ENCODE data around the gene LGR6.
"Not testable (repeated sequence)": the region's sequence is repeated elsewhere in the genome, so short reads cannot be mapped to it uniquely, and the experiment has no call there.

LGR6 gene

GRCh38 chr1:202261209-202261958 lies 67.8 kb downstream of the LGR6 start:
- H3K4me1 ChIP-seq (ENCODE audit: control insufficient read depth, insufficient read depth, low read length); H3K9me3 ChIP-seq (ENCODE audit: control insufficient read depth in 2 of 2, low read length in 2 of 2); H3K9ac ChIP-seq (ENCODE audit: low read length in 2 of 2); H3K4me3 ChIP-seq (ENCODE audit: low read length in 2 of 2); H3K36me3 ChIP-seq (ENCODE audit: control insufficient read depth in 2 of 2, insufficient read depth in 2 of 2, low read length in 2 of 2); H3K27ac ChIP-seq (ENCODE audit: low read length): not testable (repeated sequence)
- peaks cover 3 to 13% of the 10 kb centered on the region in 2 donors for H3K27me3 ChIP-seq (ENCODE audit: control insufficient read depth in 1 of 2, insufficient read depth in 2 of 2, low read length in 2 of 2)

GRCh38 chr1:202263628-202264027 lies 70.0 kb downstream of the LGR6 start:
- Histone ChIP-seq H3K9ac (ENCODE audit: low read length in 2 of 2) (no peak overlapping the region), H3K27ac (ENCODE audit: low read length) (no peak overlapping the region), H3K27me3 (ENCODE audit: control insufficient read depth in 1 of 2, insufficient read depth in 2 of 2, low read length in 2 of 2) (peaks cover 3 to 16% of the 10 kb centered on the region in 2 donors)

GRCh38 chr1:202264300-202264699 lies 70.7 kb downstream of the LGR6 start:
- H3K9me3 ChIP-seq (ENCODE audit: control insufficient read depth in 2 of 2, low read length in 2 of 2), result peaks cover 0 to 2% of the 10 kb centered on the region in 2 donors
- peaks cover 3 to 16% of the 10 kb centered on the region in 2 donors for H3K27me3 ChIP-seq (ENCODE audit: control insufficient read depth in 1 of 2, insufficient read depth in 2 of 2, low read length in 2 of 2)
- no peaks in the 10 kb centered on the region for H3K36me3 ChIP-seq (ENCODE audit: control insufficient read depth in 2 of 2, insufficient read depth in 2 of 2, low read length in 2 of 2)
- H3K9ac ChIP-seq (ENCODE audit: low read length in 2 of 2), result no peak overlapping the region
- H3K4me3 ChIP-seq (ENCODE audit: low read length in 2 of 2), result no peak overlapping the region
- no peak overlapping the region for H3K27ac ChIP-seq (ENCODE audit: low read length)
- H3K4me1 ChIP-seq (ENCODE audit: control insufficient read depth, insufficient read depth, low read length), result no peaks in the 10 kb centered on the region

More at GRCh38 chr1:202263628-202264027, 70.0 kb downstream of the LGR6 start:
- H3K36me3 ChIP-seq (ENCODE audit: control insufficient read depth in 2 of 2, insufficient read depth in 2 of 2, low read length in 2 of 2), result no peaks in the 10 kb centered on the region
- H3K4me3 ChIP-seq (ENCODE audit: low read length in 2 of 2), result no peak overlapping the region
- peaks cover 0 to 2% of the 10 kb centered on the region in 2 donors for H3K9me3 ChIP-seq (ENCODE audit: control insufficient read depth in 2 of 2, low read length in 2 of 2)
- no peaks in the 10 kb centered on the region for H3K4me1 ChIP-seq (ENCODE audit: control insufficient read depth, insufficient read depth, low read length)

- Histone ChIP-seq H3K36me3 (ENCODE audit: control insufficient read depth in 2 of 2, insufficient read depth in 2 of 2, low read length in 2 of 2) (no peaks in the 10 kb centered on the region), H3K9ac (ENCODE audit: low read length in 2 of 2) (no peak overlapping the region), H3K4me3 (ENCODE audit: low read length in 2 of 2) (no peak overlapping the region), H3K27me3 (ENCODE audit: control insufficient read depth in 1 of 2, insufficient read depth in 2 of 2, low read length in 2 of 2) (peaks cover 3 to 16% of the 10 kb centered on the region in 2 donors), H3K4me1 (ENCODE audit: control insufficient read depth, insufficient read depth, low read length) (no peaks in the 10 kb centered on the region), H3K27ac (ENCODE audit: low read length) (no peak overlapping the region), H3K9me3 (ENCODE audit: control insufficient read depth in 2 of 2, low read length in 2 of 2) (peaks cover 0 to 2% of the 10 kb centered on the region in 2 donors)
Measured at GRCh38 chr1:202264726-202265125, 71.1 kb downstream of the LGR6 start.

GRCh38 chr1:202266061-202266765 lies 72.6 kb downstream of the LGR6 start:
- Histone ChIP-seq H3K9me3 (ENCODE audit: control insufficient read depth in 2 of 2, low read length in 2 of 2) (peaks cover 0 to 2% of the 10 kb centered on the region in 2 donors), H3K27me3 (ENCODE audit: control insufficient read depth in 1 of 2, insufficient read depth in 2 of 2, low read length in 2 of 2) (peaks cover 3 to 16% of the 10 kb centered on the region in 2 donors), H3K36me3 (ENCODE audit: control insufficient read depth in 2 of 2, insufficient read depth in 2 of 2, low read length in 2 of 2) (no peaks in the 10 kb centered on the region), H3K27ac (ENCODE audit: low read length) (no peak overlapping the region), H3K4me3 (ENCODE audit: low read length in 2 of 2) (no peak overlapping the region), H3K9ac (ENCODE audit: low read length in 2 of 2) (no peak overlapping the region), H3K4me1 (ENCODE audit: control insufficient read depth, insufficient read depth, low read length) (no peaks in the 10 kb centered on the region)

GRCh38 chr1:202268032-202268431 lies 74.4 kb downstream of the LGR6 start:
- Histone ChIP-seq H3K4me3 (ENCODE audit: low read length in 2 of 2) (no peak overlapping the region), H3K4me1 (ENCODE audit: control insufficient read depth, insufficient read depth, low read length) (no peaks in the 10 kb centered on the region), H3K27me3 (ENCODE audit: control insufficient read depth in 1 of 2, insufficient read depth in 2 of 2, low read length in 2 of 2) (peaks cover 3 to 16% of the 10 kb centered on the region in 2 donors), H3K9ac (ENCODE audit: low read length in 2 of 2) (no peak overlapping the region), H3K27ac (ENCODE audit: low read length) (no peak overlapping the region), H3K36me3 (ENCODE audit: control insufficient read depth in 2 of 2, insufficient read depth in 2 of 2, low read length in 2 of 2) (no peaks in the 10 kb centered on the region), H3K9me3 (ENCODE audit: control insufficient read depth in 2 of 2, low read length in 2 of 2) (no peaks in the 10 kb centered on the region)

GRCh38 chr1:202268817-202269216 lies 75.2 kb downstream of the LGR6 start:
- H3K4me1 ChIP-seq (ENCODE audit: control insufficient read depth, insufficient read depth, low read length), result no peaks in the 10 kb centered on the region
- no peak overlapping the region for H3K4me3 ChIP-seq (ENCODE audit: low read length in 2 of 2)
- H3K27ac ChIP-seq (ENCODE audit: low read length), result no peak overlapping the region
- peaks cover 3 to 16% of the 10 kb centered on the region in 2 donors for H3K27me3 ChIP-seq (ENCODE audit: control insufficient read depth in 1 of 2, insufficient read depth in 2 of 2, low read length in 2 of 2)
- no peaks in the 10 kb centered on the region for H3K36me3 ChIP-seq (ENCODE audit: control insufficient read depth in 2 of 2, insufficient read depth in 2 of 2, low read length in 2 of 2)
- H3K9me3 ChIP-seq (ENCODE audit: control insufficient read depth in 2 of 2, low read length in 2 of 2), result no peaks in the 10 kb centered on the region
- no peak overlapping the region for H3K9ac ChIP-seq (ENCODE audit: low read length in 2 of 2)

GRCh38 chr1:202270871-202271326 lies 77.3 kb downstream of the LGR6 start:
- Histone ChIP-seq H3K36me3 (ENCODE audit: control insufficient read depth in 2 of 2, insufficient read depth in 2 of 2, low read length in 2 of 2) (no peaks in the 10 kb centered on the region), H3K4me3 (ENCODE audit: low read length in 2 of 2) (no peak overlapping the region), H3K9ac (ENCODE audit: low read length in 2 of 2) (no peak overlapping the region), H3K27me3 (ENCODE audit: control insufficient read depth in 1 of 2, insufficient read depth in 2 of 2, low read length in 2 of 2) (peaks cover 0 to 6% of the 10 kb centered on the region in 2 donors), H3K4me1 (ENCODE audit: control insufficient read depth, insufficient read depth, low read length) (no peaks in the 10 kb centered on the region), H3K27ac (ENCODE audit: low read length) (no peak overlapping the region), H3K9me3 (ENCODE audit: control insufficient read depth in 2 of 2, low read length in 2 of 2) (no peaks in the 10 kb centered on the region)

GRCh38 chr1:202272103-202272845 lies 78.7 kb downstream of the LGR6 start:
- Histone ChIP-seq H3K4me1 (ENCODE audit: control insufficient read depth, insufficient read depth, low read length) (no peaks in the 10 kb centered on the region), H3K9ac (ENCODE audit: low read length in 2 of 2) (no peak overlapping the region), H3K27ac (ENCODE audit: low read length) (no peak overlapping the region), H3K9me3 (ENCODE audit: control insufficient read depth in 2 of 2, low read length in 2 of 2) (no peaks in the 10 kb centered on the region), H3K27me3 (ENCODE audit: control insufficient read depth in 1 of 2, insufficient read depth in 2 of 2, low read length in 2 of 2) (peaks cover 0 to 3% of the 10 kb centered on the region in 2 donors), H3K36me3 (ENCODE audit: control insufficient read depth in 2 of 2, insufficient read depth in 2 of 2, low read length in 2 of 2) (no peaks in the 10 kb centered on the region), H3K4me3 (ENCODE audit: low read length in 2 of 2) (no peak overlapping the region)

- no peak overlapping the region for H3K9ac ChIP-seq (ENCODE audit: low read length in 2 of 2)
- H3K27me3 ChIP-seq (ENCODE audit: control insufficient read depth in 1 of 2, insufficient read depth in 2 of 2, low read length in 2 of 2), result peaks cover 0 to 2% of the 10 kb centered on the region in 2 donors
- no peak overlapping the region for H3K4me3 ChIP-seq (ENCODE audit: low read length in 2 of 2)
Measured at GRCh38 chr1:202274611-202275010, 81.0 kb downstream of the LGR6 start.

More at GRCh38 chr1:202274611-202275010, 81.0 kb downstream of the LGR6 start:
- no peak overlapping the region for H3K27ac ChIP-seq (ENCODE audit: low read length)
- no peaks in the 10 kb centered on the region for H3K9me3 ChIP-seq (ENCODE audit: control insufficient read depth in 2 of 2, low read length in 2 of 2)
- H3K4me1 ChIP-seq (ENCODE audit: control insufficient read depth, insufficient read depth, low read length), result no peaks in the 10 kb centered on the region
- no peaks in the 10 kb centered on the region for H3K36me3 ChIP-seq (ENCODE audit: control insufficient read depth in 2 of 2, insufficient read depth in 2 of 2, low read length in 2 of 2)
